C4-2B (cell line): ENCODE data around the gene RUNX3.

Experiments used
- ZFX ChIP-seq: fragments of 450-650 bp; IDR thresholded peaks from 2 replicates; pipeline ENCODE4 v1.6.1; 2017
- TF ChIP-seq, protein P1 (sequence below): fragments of 450-650 bp; conservative IDR thresholded peaks from 2 replicates; pipeline ENCODE4 v1.5.1; 2017; ENCODE audit warnings: mild to moderate bottlenecking

DNA sequence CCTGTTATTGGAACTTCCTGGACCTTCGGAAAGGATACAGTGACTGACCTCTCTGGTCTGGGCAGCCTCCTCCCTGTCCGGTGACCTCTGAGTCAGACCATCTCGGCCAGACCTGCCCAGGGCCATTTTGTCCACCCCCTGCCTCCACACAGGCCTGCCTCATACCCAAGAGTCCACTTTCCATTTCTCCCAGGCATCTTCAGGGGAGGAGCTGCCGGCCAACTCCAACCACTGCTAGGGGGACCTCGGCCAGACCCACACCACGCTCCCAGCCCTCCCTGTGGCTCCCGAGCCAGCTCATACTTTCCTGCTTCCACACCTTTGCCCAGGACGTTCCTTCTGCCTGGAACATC is 29.5 kb upstream of the RUNX3 start:
- TF ChIP-seq, protein P1, sequence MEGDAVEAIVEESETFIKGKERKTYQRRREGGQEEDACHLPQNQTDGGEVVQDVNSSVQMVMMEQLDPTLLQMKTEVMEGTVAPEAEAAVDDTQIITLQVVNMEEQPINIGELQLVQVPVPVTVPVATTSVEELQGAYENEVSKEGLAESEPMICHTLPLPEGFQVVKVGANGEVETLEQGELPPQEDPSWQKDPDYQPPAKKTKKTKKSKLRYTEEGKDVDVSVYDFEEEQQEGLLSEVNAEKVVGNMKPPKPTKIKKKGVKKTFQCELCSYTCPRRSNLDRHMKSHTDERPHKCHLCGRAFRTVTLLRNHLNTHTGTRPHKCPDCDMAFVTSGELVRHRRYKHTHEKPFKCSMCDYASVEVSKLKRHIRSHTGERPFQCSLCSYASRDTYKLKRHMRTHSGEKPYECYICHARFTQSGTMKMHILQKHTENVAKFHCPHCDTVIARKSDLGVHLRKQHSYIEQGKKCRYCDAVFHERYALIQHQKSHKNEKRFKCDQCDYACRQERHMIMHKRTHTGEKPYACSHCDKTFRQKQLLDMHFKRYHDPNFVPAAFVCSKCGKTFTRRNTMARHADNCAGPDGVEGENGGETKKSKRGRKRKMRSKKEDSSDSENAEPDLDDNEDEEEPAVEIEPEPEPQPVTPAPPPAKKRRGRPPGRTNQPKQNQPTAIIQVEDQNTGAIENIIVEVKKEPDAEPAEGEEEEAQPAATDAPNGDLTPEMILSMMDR = no peak
- no peak for TF ChIP-seq ZFX
